ENCODE results near the gene BRSK2. TPM values are rescaled to one million over a fixed set of nuclear protein-coding genes. Genes with fewer than 3 reads are reported as not detected.

Gene BRSK2
- total RNA-seq, 3 donors from 2014 or later (not counting 1 experiment from before 2014, with no cell fraction given), result 0.11 to 0.14 TPM; not detected in 1

DNA sequence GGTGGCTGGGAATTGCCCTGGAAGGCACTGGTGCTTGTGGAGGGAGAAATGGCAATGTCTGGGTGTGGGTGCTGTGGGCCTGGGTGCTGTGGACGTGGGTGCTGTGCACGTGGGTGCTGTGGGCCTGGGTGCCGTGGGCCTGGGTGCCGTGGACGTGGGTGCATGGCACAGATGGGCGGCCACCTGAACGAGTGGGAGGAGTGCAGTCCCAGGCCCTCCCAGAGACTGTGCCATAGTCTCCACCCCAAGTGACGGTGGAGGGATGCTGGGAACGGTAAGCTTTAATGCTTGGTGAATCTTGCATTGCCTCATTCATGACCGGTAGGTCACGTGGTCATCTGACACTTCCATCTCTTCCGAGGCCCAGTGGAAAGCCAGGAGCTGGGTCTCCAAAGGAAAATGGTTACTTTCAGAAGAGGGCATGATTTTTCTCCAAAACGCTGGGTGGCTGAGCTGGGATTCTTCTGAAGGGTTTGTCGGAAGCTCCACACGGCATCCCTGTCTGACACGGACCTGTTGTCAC, 28.8 kb upstream of the BRSK2 start:
- Mint-ChIP-seq H3K36me3 (no peaks in the 10 kb centered on the region), H3K27me3 (ENCODE audit: low read depth in 2 of 2) (peaks cover 6 to 15% of the 10 kb centered on the region in 2 donors), H3K4me1 (no peaks in the 10 kb centered on the region), H3K27ac (no peak overlapping the region), H3K4me3 (no peak overlapping the region), H3K9me3 (no peaks in the 10 kb centered on the region)
- TF ChIP-seq, protein P1, sequence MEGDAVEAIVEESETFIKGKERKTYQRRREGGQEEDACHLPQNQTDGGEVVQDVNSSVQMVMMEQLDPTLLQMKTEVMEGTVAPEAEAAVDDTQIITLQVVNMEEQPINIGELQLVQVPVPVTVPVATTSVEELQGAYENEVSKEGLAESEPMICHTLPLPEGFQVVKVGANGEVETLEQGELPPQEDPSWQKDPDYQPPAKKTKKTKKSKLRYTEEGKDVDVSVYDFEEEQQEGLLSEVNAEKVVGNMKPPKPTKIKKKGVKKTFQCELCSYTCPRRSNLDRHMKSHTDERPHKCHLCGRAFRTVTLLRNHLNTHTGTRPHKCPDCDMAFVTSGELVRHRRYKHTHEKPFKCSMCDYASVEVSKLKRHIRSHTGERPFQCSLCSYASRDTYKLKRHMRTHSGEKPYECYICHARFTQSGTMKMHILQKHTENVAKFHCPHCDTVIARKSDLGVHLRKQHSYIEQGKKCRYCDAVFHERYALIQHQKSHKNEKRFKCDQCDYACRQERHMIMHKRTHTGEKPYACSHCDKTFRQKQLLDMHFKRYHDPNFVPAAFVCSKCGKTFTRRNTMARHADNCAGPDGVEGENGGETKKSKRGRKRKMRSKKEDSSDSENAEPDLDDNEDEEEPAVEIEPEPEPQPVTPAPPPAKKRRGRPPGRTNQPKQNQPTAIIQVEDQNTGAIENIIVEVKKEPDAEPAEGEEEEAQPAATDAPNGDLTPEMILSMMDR (IDR thresholded peaks at IDR 0.05), result no peak
- Histone ChIP-seq H3K36me3 (ENCODE audit: control insufficient read depth, insufficient read depth, low read length) (no peaks in the 10 kb centered on the region), H3K27me3 (ENCODE audit: control insufficient read depth, insufficient read depth, low read length) (no peaks in the 10 kb centered on the region), H3K4me3 (ENCODE audit: low read length) (no peak overlapping the region), H3K4me1 (ENCODE audit: control insufficient read depth, insufficient read depth, low read length) (no peaks in the 10 kb centered on the region), H3K9me3 (ENCODE audit: control insufficient read depth, insufficient read depth, low read length) (no peaks in the 10 kb centered on the region), H3K27ac (ENCODE audit: low read length) (no peak overlapping the region)
- 87% methylated on average over 16 of the region's 16 CpGs for WGBS (ENCODE audit: insufficient coverage)
- ATAC-seq (no peak), DNase-seq (no peak)
- intact Hi-C loops (cut with micrococcal nuclease), result no loop called here

DNA sequence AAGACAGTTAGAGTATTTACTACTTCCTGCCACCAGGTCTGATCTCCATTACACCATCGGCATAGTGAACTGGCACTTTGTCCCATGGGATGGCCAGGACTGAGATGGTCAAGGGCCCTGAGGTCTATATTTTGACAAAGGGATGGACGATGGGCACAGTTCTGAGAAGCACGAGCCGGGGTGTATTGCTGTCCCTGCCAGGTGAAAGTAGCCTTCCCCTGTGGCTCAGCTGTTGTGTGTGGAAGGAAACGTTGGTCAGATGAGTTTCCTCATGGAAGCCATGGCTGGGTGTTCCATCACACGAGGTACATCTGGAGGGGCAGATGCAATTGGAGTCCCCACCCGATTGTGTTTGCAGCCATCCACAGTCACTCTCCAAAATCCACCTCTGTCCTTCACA, 27.9 kb upstream of the BRSK2 start:
- no peak overlapping the region for H3K27ac ChIP-seq (ENCODE audit: low read length)
- no peak overlapping the region for H3K4me3 Mint-ChIP-seq
- intact Hi-C loops (cut with micrococcal nuclease), result no loop called here
- peaks cover 0 to 13% of the 10 kb centered on the region in 2 donors for H3K27me3 Mint-ChIP-seq (ENCODE audit: low read depth in 2 of 2)
- no peaks in the 10 kb centered on the region for H3K9me3 Mint-ChIP-seq
- TF ChIP-seq, protein P1 (IDR thresholded peaks at IDR 0.05), result no peak
- H3K27me3 ChIP-seq (ENCODE audit: control insufficient read depth, insufficient read depth, low read length), result no peaks in the 10 kb centered on the region
- 79% methylated on average over 7 of the region's 7 CpGs for WGBS (ENCODE audit: insufficient coverage)
- H3K4me1 ChIP-seq (ENCODE audit: control insufficient read depth, insufficient read depth, low read length), result no peaks in the 10 kb centered on the region
- H3K36me3 Mint-ChIP-seq, result no peaks in the 10 kb centered on the region
- H3K36me3 ChIP-seq (ENCODE audit: control insufficient read depth, insufficient read depth, low read length), result no peaks in the 10 kb centered on the region
- no peak overlapping the region for H3K27ac Mint-ChIP-seq
- peaks cover 4% of the 10 kb centered on the region for H3K9me3 ChIP-seq (ENCODE audit: control insufficient read depth, insufficient read depth, low read length)
- ATAC-seq, result no peak
- no peaks in the 10 kb centered on the region for H3K4me1 Mint-ChIP-seq
- no peak for DNase-seq
- no peak overlapping the region for H3K4me3 ChIP-seq (ENCODE audit: low read length)

- no peaks in the 10 kb centered on the region for H3K4me1 Mint-ChIP-seq
Measured at GRCh38 chr11:1367721-1368120, 22.0 kb upstream of the BRSK2 start.

More at GRCh38 chr11:1367721-1368120, 22.0 kb upstream of the BRSK2 start:
- Histone ChIP-seq H3K9me3 (ENCODE audit: control insufficient read depth, insufficient read depth, low read length) (peaks cover 5% of the 10 kb centered on the region), H3K27me3 (ENCODE audit: control insufficient read depth, insufficient read depth, low read length) (no peaks in the 10 kb centered on the region), H3K27ac (ENCODE audit: low read length) (no peak overlapping the region), H3K36me3 (ENCODE audit: control insufficient read depth, insufficient read depth, low read length) (no peaks in the 10 kb centered on the region), H3K4me1 (ENCODE audit: control insufficient read depth, insufficient read depth, low read length) (no peaks in the 10 kb centered on the region), H3K4me3 (ENCODE audit: low read length) (no peak overlapping the region)
- TF ChIP-seq, protein P1 (IDR thresholded peaks at IDR 0.05), result no peak
- peaks cover 0 to 11% of the 10 kb centered on the region in 2 donors for H3K27me3 Mint-ChIP-seq (ENCODE audit: low read depth in 2 of 2)
- intact Hi-C loops (cut with micrococcal nuclease), result no loop called here
- ATAC-seq, result no peak
- no peak for DNase-seq
- no peak overlapping the region for H3K27ac Mint-ChIP-seq
- no peaks in the 10 kb centered on the region for H3K36me3 Mint-ChIP-seq
- WGBS (ENCODE audit: insufficient coverage), result 72% methylated on average over 8 of the region's 8 CpGs
- no peaks in the 10 kb centered on the region for H3K9me3 Mint-ChIP-seq
- no peak overlapping the region for H3K4me3 Mint-ChIP-seq

All from natural killer cell (primary cell).